Heart right ventricle (tissue), 16 donors: ENCODE data around the gene CYP39A1. TPM values are rescaled to one million over a fixed set of nuclear protein-coding genes. Genes with fewer than 3 reads are reported as not detected.
A peak's percentile ranks its signal among the peaks of the same experiment; 100 is the strongest.

ENCODE experiments used
- ATAC-seq, 8 donors: fragments of 200-7000 bp; cut with Tn5 transposase; one replicate each; pipeline ENCODE4 v1.9.1; 2020; ENCODE audit warnings: mild to moderate bottlenecking in 8 of 8, moderate library complexity in 8 of 8, moderate number of reproducible peaks in 1 of 8
- DNase-seq, 2 donors: peaks; one replicate each; pipeline ENCODE4 v3.0.0-alpha.2; 2020
- H3K27ac ChIP-seq, 10 donors: fragments of 200-600 bp; sonication (generic) in 2 of 10; one replicate each; pipeline versions ENCODE4 v1.5.0 to v1.8.0; 2020 to 2022; ENCODE audit warnings: mild to moderate bottlenecking in 3 of 10
- H3K27me3 ChIP-seq, 7 donors: fragments of 200-600 bp; one replicate each; pipeline ENCODE4 v1.8.0; 2021 to 2022; ENCODE audit warnings: mild to moderate bottlenecking in 2 of 7
- H3K36me3 ChIP-seq, 9 donors: fragments of 200-600 bp; sonication (generic) in 1 of 9; one replicate each; pipeline versions ENCODE4 v1.5.0 to v1.8.0; 2020 to 2022; ENCODE audit warnings: mild to moderate bottlenecking in 2 of 9
- H3K4me1 ChIP-seq, 9 donors: fragments of 200-600 bp; sonication (generic) in 1 of 9; one replicate each; pipeline versions ENCODE4 v1.5.0 to v1.8.0; 2020 to 2022; ENCODE audit warnings: mild to moderate bottlenecking in 4 of 9
- H3K4me3 ChIP-seq, 10 donors: fragments of 200-600 bp; sonication (generic) in 2 of 10; one replicate each; pipeline versions ENCODE4 v1.5.0 to v1.8.0; 2020 to 2022; ENCODE audit warnings: mild to moderate bottlenecking in 7 of 10, moderate library complexity in 2 of 10
- H3K9me3 ChIP-seq, 11 donors: fragments of 200-600 bp in 10 of 11; sonication (generic) in 2 of 11; one replicate each; pipeline versions ENCODE4 v1.5.0 to v1.8.0; 2013 to 2022; ENCODE audit warnings: mild to moderate bottlenecking in 2 of 11, control low read depth in 1 of 11, moderate library complexity in 1 of 11
- CTCF ChIP-seq, 9 donors: fragments of 200-600 bp; sonication (generic) in 2 of 9; IDR thresholded peaks; one replicate each; pipeline versions ENCODE4 v1.5.0 to v1.8.0; 2021 to 2022; ENCODE audit warnings: antibody characterized with exemption in 9 of 9, mild to moderate bottlenecking in 5 of 9, moderate library complexity in 1 of 9
- WGBS, 2 donors: extraction: QIAGEN DNeasy Blood & Tissue Kit; methylation state at CpG; one replicate each; pipeline ENCODE4 v1.1.7; 2013; ENCODE audit warnings: inconsistent platforms in 1 of 2; 5-methylcytosine and 5-hydroxymethylcytosine counted together
- intact Hi-C, 10 donors: fragments of 100-400 bp; cut with DNase I; formaldehyde crosslinking; loops; one replicate each; pipeline versions ENCODE4 v1.11.1 to v1.14.2; 2022
- polyA plus RNA-seq, 2 donors: library from polyadenylated mRNA; stranded (reverse); fragments of 200-250 nt; gene quantifications; one replicate each; pipeline ENCODE4 v1.2.3, GENCODE V29; 2013
- total RNA-seq, 10 donors: library from RNA; stranded (reverse); fragmentation: NEBNext Ultra II Directional in 3 of 10; extraction: Animal tissue kit (Norgen Biotek cat#: 25700) in 3 of 10; gene quantifications; one replicate each; pipeline versions ENCODE4 v1.2.1 to v1.2.4, GENCODE V29; 2021 to 2023
- donor health status: Arrhythmogenic right ventricular cardiomyopathy.
- donor health status: ischemic (EF 13 %, LVEDD 7.1; RV severe dilation, severe dysfunction).
- donor health status: healthy with polysubstance abuse.
- donor health status: DM: no; HTN: yes; CAD: no.
- donor health status: DM: no; HTN: no; CAD: no.
- donor health status: ischemic (EF 25% LVEDD 6.9; RV normal size, moderate dysfunction).
- donor health status: ischemic (EF 25% LVEDD 5.7; RV mildly dilated, moderate dysfunction).
- donor health status: healthy.
- donor health status: DM: yes; HTN: yes; CAD: no.
- donor health status: Ischemic cardiomyopathy.
- donor health status: ischemic (EF 35%, LVEDD 5.7; RV mildly dilated, moderate dysfunction).
- donor health status: nonischemic (EF 11% LVEDD 7.7; RV severe dilation, severe dysfunction).
- donor health status: DM: yes; HTN: yes; CAD: no.
- donor health status: PGD.
- donor health status: ischemic (EF 29% LVEDD 5.4; RV normal size, mild dysfunction).
- donor health status: nonischemic (EF 23%, LVEDD 6.1; RV moderate dilation, normal function).

Gene CYP39A1
- total and polyA plus RNA-seq, 12 donors, result 2.9 to 7.5 (median 4.5) TPM

GRCh38 chr6:46655803-46656202 is 3.2 kb upstream of the CYP39A1 start:
- Histone ChIP-seq H3K4me3 (no peak overlapping the region), H3K27me3 (peaks cover 0 to 31% (median 0%) of the 10 kb centered on the region in 7 donors), H3K36me3 (peaks cover 0 to 45% (median 0%) of the 10 kb centered on the region in 9 donors), H3K27ac (no peak overlapping the region), H3K9me3 (no peaks in the 10 kb centered on the region), H3K4me1 (peaks cover 0 to 23% (median 12%) of the 10 kb centered on the region in 9 donors)
- ATAC-seq (no peak), DNase-seq (no peak)
- intact Hi-C loops, result no loop called here
- peak in 6 of 9 donors; percentile 7 to 31 (median 18) for TF ChIP-seq CTCF (IDR thresholded peaks at IDR 0.05)
- WGBS, 2 donors, result 64 to 73% methylated on average over 6 of the region's 6 CpGs

DNA sequence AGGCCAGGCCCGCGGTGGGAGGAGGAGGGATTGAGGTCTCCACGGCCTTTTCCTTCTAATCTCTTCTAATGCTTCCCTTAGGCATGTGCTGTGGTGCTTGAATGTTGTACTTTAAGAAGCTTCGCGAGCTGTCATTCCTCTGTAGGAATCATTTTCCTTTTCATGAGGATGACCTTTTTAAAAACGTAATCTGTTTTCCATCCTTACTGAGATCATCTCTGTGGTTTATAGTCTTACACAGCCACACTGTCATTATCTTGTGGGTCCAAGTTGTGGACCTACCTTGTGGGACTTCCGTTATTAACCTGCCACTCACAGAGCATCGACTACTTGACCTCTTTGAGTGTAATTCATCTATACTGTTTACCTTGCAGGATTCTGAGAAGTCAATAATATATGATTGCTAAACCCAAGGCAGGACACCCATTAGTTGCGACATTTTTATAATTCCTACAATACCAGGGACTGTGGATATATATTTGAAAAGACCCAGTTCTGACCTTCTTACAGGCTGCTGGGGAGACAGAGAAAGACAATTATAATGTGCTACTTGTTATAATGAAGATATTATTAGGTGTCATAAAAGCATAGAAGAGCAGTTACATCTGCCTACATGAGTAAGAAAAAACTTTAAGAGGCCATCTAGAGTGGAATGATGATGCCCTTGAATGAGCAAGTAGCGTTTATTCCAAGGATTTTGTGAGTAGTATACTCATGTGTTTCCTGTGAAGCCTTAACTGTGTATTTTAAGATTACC is 999 bp upstream of the CYP39A1 start:
- no peak for TF ChIP-seq CTCF (IDR thresholded peaks at IDR 0.05)
- intact Hi-C loops, result no loop called here
- H3K4me1 ChIP-seq, result peaks cover 0 to 24% (median 12%) of the 10 kb centered on the region in 9 donors
- ATAC-seq (peak in 1 of 8 donors; percentile 1), DNase-seq (no peak)
- H3K27ac ChIP-seq, result peak overlapping the region; percentile 78 to 94 (median 88)
- H3K9me3 ChIP-seq, result no peaks in the 10 kb centered on the region
- H3K27me3 ChIP-seq, result peaks cover 0 to 36% (median 0%) of the 10 kb centered on the region in 7 donors
- peak overlapping the region; percentile 65 to 99 (median 88) for H3K4me3 ChIP-seq
- 19 to 22% methylated on average over 10 of the region's 10 CpGs for WGBS, 2 donors
- peaks cover 0 to 27% (median 0%) of the 10 kb centered on the region in 9 donors for H3K36me3 ChIP-seq

DNA sequence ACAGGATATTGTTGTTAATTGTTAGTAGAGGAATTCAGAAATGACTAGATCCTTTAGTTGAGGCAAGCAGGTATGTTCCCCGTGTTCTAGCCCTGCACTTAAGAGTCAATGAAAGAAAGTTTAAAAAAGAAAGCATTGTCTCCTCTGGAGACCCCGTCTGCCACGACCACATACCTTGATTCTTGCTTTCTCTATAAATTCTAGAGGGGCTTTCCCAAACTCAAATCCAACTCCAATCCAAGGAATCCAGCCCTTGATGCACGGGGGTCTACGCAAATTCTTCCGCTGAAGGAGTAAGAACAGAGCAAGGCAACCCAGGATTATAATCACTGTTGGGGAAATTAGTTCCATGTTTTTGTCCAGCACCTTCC is 401 bp downstream of the CYP39A1 start:
- Histone ChIP-seq H3K36me3 (peaks cover 0 to 13% (median 0%) of the 10 kb centered on the region in 9 donors), H3K27ac (peak overlapping the region in 8 of 10 donors; percentile 78 to 94 (median 88)), H3K27me3 (peaks cover 0 to 36% (median 0%) of the 10 kb centered on the region in 7 donors), H3K4me1 (peaks cover 0 to 24% (median 12%) of the 10 kb centered on the region in 9 donors), H3K4me3 (peak overlapping the region; percentile 65 to 99 (median 88)), H3K9me3 (no peaks in the 10 kb centered on the region)
- no peak for TF ChIP-seq CTCF (IDR thresholded peaks at IDR 0.05)
- WGBS, 2 donors, result 1 to 4% methylated on average over 6 of the region's 6 CpGs
- ATAC-seq, result no peak
- intact Hi-C loops, result no loop called here
- DNase-seq, result no peak

DNA sequence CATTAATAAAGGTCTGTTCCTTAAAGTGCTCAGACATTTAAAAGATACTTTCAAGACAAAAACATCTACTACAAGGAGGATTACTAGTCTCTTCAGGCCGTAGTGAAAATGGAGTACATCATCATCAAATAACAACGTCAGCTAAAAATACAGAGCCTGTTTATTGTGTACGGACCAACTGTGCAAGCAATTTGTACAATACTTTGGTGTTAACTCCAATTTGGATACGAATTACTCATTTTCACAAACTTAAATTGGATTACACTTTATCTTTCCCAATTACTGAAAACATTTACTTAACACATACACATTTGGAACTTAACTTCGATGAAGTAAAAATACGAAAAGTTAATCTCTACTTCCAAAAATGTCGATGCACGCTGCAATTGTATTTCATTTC is 802 bp downstream of the CYP39A1 start:
- DNase-seq, result no peak
- Histone ChIP-seq H3K27me3 (peaks cover 0 to 36% (median 0%) of the 10 kb centered on the region in 7 donors), H3K9me3 (no peaks in the 10 kb centered on the region), H3K4me1 (peaks cover 0 to 24% (median 12%) of the 10 kb centered on the region in 9 donors), H3K36me3 (peaks cover 0 to 9% (median 0%) of the 10 kb centered on the region in 9 donors), H3K27ac (peak overlapping the region in 5 of 10 donors; percentile 83 to 94 (median 89)), H3K4me3 (peak overlapping the region; percentile 65 to 99 (median 88))
- no peak for TF ChIP-seq CTCF (IDR thresholded peaks at IDR 0.05)
- 20 to 23% methylated on average over 8 of the region's 8 CpGs for WGBS, 2 donors
- ATAC-seq, result no peak
- intact Hi-C loops, result no loop called here
